ENCODE measurements around the gene DDX43.
"Not testable (repeated sequence)": the region's sequence is repeated elsewhere in the genome, so short reads cannot be mapped to it uniquely, and the experiment has no call there.

Gene DDX43

GRCh38 chr6:73394577-73395354, at the start of gene DDX43:
TSS of gene DDX43 (plus strand) at chr6:73394828. CDS start at chr6:73394906, 78 bp downstream.
- peak; percentile 65 for DNase-seq

- DNase-seq: no peak
Observed at GRCh38 chr6:73348550-73349204, 46.0 kb upstream of the DDX43 start.

- DNase-seq: no peak
Observed at GRCh38 chr6:73349311-73349710, 45.3 kb upstream of the DDX43 start.

GRCh38 chr6:73353636-73354593, 40.7 kb upstream of the DDX43 start, which contains the start of gene DPPA5:
TSS of gene DPPA5 (minus strand) at chr6:73354276. CDS start at chr6:73354225, 51 bp downstream.
- DNase-seq: no peak

GRCh38 chr6:73362358-73362757, 32.3 kb upstream of the DDX43 start, which contains the start of gene KHDC3L:
TSS of gene KHDC3L (plus strand) at chr6:73362658. CDS start at chr6:73362730, 72 bp downstream.
- DNase-seq: no peak

GRCh38 chr6:73362869-73363536, 31.6 kb upstream of the DDX43 start:
- DNase-seq: no peak

GRCh38 chr6:73363537-73363875, 31.1 kb upstream of the DDX43 start:
- no peak for DNase-seq

- DNase-seq: no peak
Observed at GRCh38 chr6:73364121-73364520, 30.5 kb upstream of the DDX43 start.

- no peak for DNase-seq
Observed at GRCh38 chr6:73364549-73364948, 30.1 kb upstream of the DDX43 start.

GRCh38 chr6:73367761-73368355, 26.8 kb upstream of the DDX43 start:
- no peak for DNase-seq

GRCh38 chr6:73368675-73369074, 26.0 kb upstream of the DDX43 start:
- no peak for DNase-seq

- no peak for DNase-seq
Observed at GRCh38 chr6:73369157-73369556, 25.5 kb upstream of the DDX43 start.

GRCh38 chr6:73369563-73369962, 25.1 kb upstream of the DDX43 start, which contains the start of gene OOEP:
TSS of gene OOEP (minus strand) at chr6:73369897. CDS start at chr6:73369792, 105 bp downstream.
- no peak for DNase-seq

GRCh38 chr6:73371984-73372383, 22.6 kb upstream of the DDX43 start:
- DNase-seq: no peak

GRCh38 chr6:73372516-73372915, 22.1 kb upstream of the DDX43 start:
- no peak for DNase-seq

- no peak for DNase-seq
Observed at GRCh38 chr6:73375216-73375615, 19.4 kb upstream of the DDX43 start.

- DNase-seq: no peak
Observed at GRCh38 chr6:73377225-73377624, 17.4 kb upstream of the DDX43 start.

- not testable (repeated sequence) for DNase-seq
Observed at GRCh38 chr6:73381531-73381930, 13.1 kb upstream of the DDX43 start.

GRCh38 chr6:73382462-73383113, 12.0 kb upstream of the DDX43 start:
- no peak for DNase-seq

- no peak for DNase-seq
Observed at GRCh38 chr6:73388433-73388799, 6.2 kb upstream of the DDX43 start.

- peak; percentile 71 for DNase-seq
Observed at GRCh38 chr6:73388800-73389512, 5.7 kb upstream of the DDX43 start.
